ENCODE results near the gene IGSF22. TPM values are rescaled to one million over a fixed set of nuclear protein-coding genes. Genes with fewer than 3 reads are reported as not detected.

IGSF22 gene
- total and polyA plus RNA-seq, 2 of the 13 experiments (the other 11 are each of a cell fraction or from before 2014, with no cell fraction given) = not detected

DNA sequence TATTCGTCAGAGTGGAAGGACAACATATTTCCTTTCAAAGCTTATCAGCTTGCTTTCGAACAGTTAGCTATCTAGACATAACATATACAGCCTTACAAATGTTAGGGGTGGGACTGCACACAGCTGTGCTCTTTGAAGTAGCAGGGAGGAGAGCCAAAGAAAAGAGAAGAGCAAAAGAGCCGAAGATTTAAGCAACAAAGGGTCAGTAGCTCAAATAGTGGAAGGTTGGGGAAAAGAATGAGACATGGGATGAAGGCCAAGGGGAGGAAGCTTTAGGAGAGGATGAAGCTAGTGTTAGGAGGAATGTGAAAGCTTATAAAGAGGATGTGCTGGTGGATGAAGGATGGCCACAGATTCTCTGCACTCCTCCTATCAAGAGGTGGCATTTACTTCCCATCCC lies 31.8 kb upstream of the IGSF22 start:
- Histone ChIP-seq H3K27ac (ENCODE audit: extremely low read length, insufficient read depth, low read length) (no peak overlapping the region), H3K9ac (ENCODE audit: insufficient read depth, low read depth, low read length) (no peak overlapping the region), H3K4me1 (ENCODE audit: insufficient read depth, low read length) (no peaks in the 10 kb centered on the region), H3K4me3 (replicated peaks in 1 of 3; ENCODE audit: insufficient read depth in 1 of 3, low read depth in 2 of 3, low read length in 3 of 3) (no peak overlapping the region), H3K27me3 (ENCODE audit: control insufficient read depth in 1 of 2, insufficient read depth in 2 of 2, low read length in 2 of 2) (peaks cover 2 to 23% of the 10 kb centered on the region in 2 experiments; a peak in 3 of 5 replicates), H3K79me2 (ENCODE audit: insufficient read depth, low read length) (no peaks in the 10 kb centered on the region), H3K4me2 (ENCODE audit: low read depth, low read length) (no peak overlapping the region), H3K9me3 (ENCODE audit: low read length) (no peaks in the 10 kb centered on the region), H3K36me3 (replicated peaks in 1 of 2; ENCODE audit: control insufficient read depth in 1 of 2, insufficient read depth in 2 of 2, low read length in 2 of 2) (no peaks in the 10 kb centered on the region), H2AFZ (ENCODE audit: low read length) (no peak overlapping the region), H4K20me1 (ENCODE audit: insufficient read depth, low read length) (no peaks in the 10 kb centered on the region)
- FAIRE-seq (no peak), ATAC-seq (no peak), DNase-seq (ENCODE audit: low spot score) (no peak)
- 2% methylated on average over 3 of the region's 3 CpGs for WGBS (ENCODE audit: low lambda C conversion rate)
- no TSS peak for BruUV-seq (replicated peaks)
- TF ChIP-seq THYN1 (CRISPR knock-in tag; IDR thresholded peaks at IDR 0.05; ENCODE audit: borderline replicate concordance, low read depth) (no peak), PRMT3 (CRISPR knock-in tag; IDR thresholded peaks at IDR 0.05; ENCODE audit: borderline replicate concordance, low read depth) (no peak), ZNF772 (CRISPR knock-in tag; IDR thresholded peaks at IDR 0.05) (no peak), SMAD3 (CRISPR knock-in tag; IDR thresholded peaks at IDR 0.05) (no peak), ZNF225 (CRISPR knock-in tag; IDR thresholded peaks at IDR 0.05) (no peak), ZNF816 (CRISPR knock-in tag; IDR thresholded peaks at IDR 0.05; ENCODE audit: borderline replicate concordance) (no peak), NR2F6 (IDR thresholded peaks at IDR 0.05) (no peak), NR2F6 (CRISPR knock-in tag; IDR thresholded peaks at IDR 0.05) (no peak), ZNF781 (CRISPR knock-in tag; IDR thresholded peaks at IDR 0.05; ENCODE audit: borderline replicate concordance, not compliant biosample characterization) (no peak), ELF3 (CRISPR knock-in tag; IDR thresholded peaks at IDR 0.05) (no peak), ZNF761 (CRISPR knock-in tag; conservative IDR thresholded peaks at IDR 0.05) (no peak), ZBTB34 (CRISPR knock-in tag; IDR thresholded peaks at IDR 0.05) (no peak), ZNF362 (CRISPR knock-in tag; IDR thresholded peaks at IDR 0.05; ENCODE audit: borderline replicate concordance) (no peak), ZKSCAN1 (IDR thresholded peaks at IDR 0.05; ENCODE audit: low read length) (no peak)
- TF ChIP-seq, protein P1, sequence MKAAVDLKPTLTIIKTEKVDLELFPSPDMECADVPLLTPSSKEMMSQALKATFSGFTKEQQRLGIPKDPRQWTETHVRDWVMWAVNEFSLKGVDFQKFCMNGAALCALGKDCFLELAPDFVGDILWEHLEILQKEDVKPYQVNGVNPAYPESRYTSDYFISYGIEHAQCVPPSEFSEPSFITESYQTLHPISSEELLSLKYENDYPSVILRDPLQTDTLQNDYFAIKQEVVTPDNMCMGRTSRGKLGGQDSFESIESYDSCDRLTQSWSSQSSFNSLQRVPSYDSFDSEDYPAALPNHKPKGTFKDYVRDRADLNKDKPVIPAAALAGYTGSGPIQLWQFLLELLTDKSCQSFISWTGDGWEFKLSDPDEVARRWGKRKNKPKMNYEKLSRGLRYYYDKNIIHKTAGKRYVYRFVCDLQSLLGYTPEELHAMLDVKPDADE (CRISPR knock-in tag; IDR thresholded peaks at IDR 0.05) = no peak
- POLR2A ChIA-PET = no interaction called here
- CTCF ChIA-PET (ENCODE audit: low intra/inter-chr PET ratio, low total read pairs) = no interaction called here
- intact Hi-C loops (cut with micrococcal nuclease; ENCODE audit: unreplicated experiment) = no loop called here
- in situ Hi-C loops (cut with HindIII; ENCODE audit: extremely low pct_ligation_motif_present, low pct_unique_long_range_greater_than_20kb) = no loop called here

Measured in HepG2 (cell line).